Measurements from ENCODE around the gene PPM1M. TPM values are rescaled to one million over a fixed set of nuclear protein-coding genes. Genes with fewer than 3 reads are reported as not detected.
A peak's percentile ranks its signal among the peaks of the same experiment; 100 is the strongest.
"Not testable (repeated sequence)": the region's sequence is repeated elsewhere in the genome, so short reads cannot be mapped to it uniquely, and the experiment has no call there.

The PPM1M gene
- total RNA-seq, 1 experiment from 2014 or later = 7.1 TPM

DNA sequence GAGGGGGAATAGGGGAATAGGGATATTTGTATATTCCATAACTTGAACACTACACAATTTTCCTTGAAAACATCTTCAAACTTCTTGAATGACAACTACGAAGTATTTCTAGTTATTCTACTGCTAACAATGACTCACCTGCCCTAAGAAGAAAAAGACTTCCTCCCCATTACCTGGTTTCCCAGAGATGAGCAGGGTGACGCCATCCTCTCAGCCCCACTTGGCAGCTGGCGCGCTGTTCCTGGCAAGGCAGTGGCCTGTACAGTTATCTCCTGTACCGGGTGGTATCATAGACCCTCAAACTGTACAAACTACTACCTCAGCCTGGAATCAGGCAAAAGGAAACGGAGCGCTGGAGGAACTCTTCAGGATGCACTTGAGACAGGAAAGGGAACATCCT is 22.5 kb downstream of the PPM1M start:
- BruUV-seq (replicated peaks) = no TSS peak
- Mint-ChIP-seq H3K27me3 (ENCODE audit: unreplicated experiment) (no peaks in the 10 kb centered on the region), H3K9me3 (ENCODE audit: low read depth, unreplicated experiment) (no peaks in the 10 kb centered on the region), H3K4me1 (ENCODE audit: low read depth, unreplicated experiment) (peaks cover 42% of the 10 kb centered on the region), H3K4me3 (ENCODE audit: low read depth, unreplicated experiment) (no peak overlapping the region), H3K36me3 (ENCODE audit: insufficient read depth, unreplicated experiment) (peaks cover 77% of the 10 kb centered on the region), H3K27ac (ENCODE audit: unreplicated experiment) (peak overlapping the region; percentile 34)
- intact Hi-C loops (cut with micrococcal nuclease; ENCODE audit: unreplicated experiment) = no loop called here
- DNase-seq = no peak
- no peak for TF ChIP-seq CTCF (IDR thresholded peaks at IDR 0.05; ENCODE audit: unreplicated experiment)
- CTCF ChIA-PET = no interaction called here

DNA sequence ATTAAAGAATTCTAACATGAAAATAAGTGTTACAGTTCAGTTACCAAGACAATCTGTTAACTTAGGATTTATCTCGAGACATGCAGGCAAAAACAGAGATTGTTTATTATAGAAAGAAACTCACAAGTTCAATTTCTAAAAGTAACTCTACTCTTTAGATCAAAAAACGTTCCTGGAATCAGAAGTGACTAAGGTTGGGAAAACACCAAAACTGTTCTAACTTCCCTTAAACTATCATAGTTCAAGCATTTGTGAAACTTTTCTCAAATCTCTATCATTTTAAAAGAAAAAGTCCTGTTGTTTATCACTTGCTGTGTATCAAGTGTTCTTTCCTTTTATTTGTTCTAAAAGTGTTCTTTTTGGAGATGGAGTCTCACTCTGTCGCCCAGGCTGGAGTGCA is 24.2 kb downstream of the PPM1M start:
- Mint-ChIP-seq H3K27ac (ENCODE audit: unreplicated experiment) (no peak overlapping the region), H3K9me3 (ENCODE audit: low read depth, unreplicated experiment) (no peaks in the 10 kb centered on the region), H3K4me1 (ENCODE audit: low read depth, unreplicated experiment) (peaks cover 34% of the 10 kb centered on the region), H3K36me3 (ENCODE audit: insufficient read depth, unreplicated experiment) (peaks cover 74% of the 10 kb centered on the region), H3K4me3 (ENCODE audit: low read depth, unreplicated experiment) (no peak overlapping the region), H3K27me3 (ENCODE audit: unreplicated experiment) (no peaks in the 10 kb centered on the region)
- DNase-seq = no peak
- intact Hi-C loops (cut with micrococcal nuclease; ENCODE audit: unreplicated experiment) = no loop called here
- BruUV-seq (replicated peaks) = no TSS peak
- TF ChIP-seq CTCF (IDR thresholded peaks at IDR 0.05; ENCODE audit: unreplicated experiment) = no peak
- CTCF ChIA-PET = no interaction called here

DNA sequence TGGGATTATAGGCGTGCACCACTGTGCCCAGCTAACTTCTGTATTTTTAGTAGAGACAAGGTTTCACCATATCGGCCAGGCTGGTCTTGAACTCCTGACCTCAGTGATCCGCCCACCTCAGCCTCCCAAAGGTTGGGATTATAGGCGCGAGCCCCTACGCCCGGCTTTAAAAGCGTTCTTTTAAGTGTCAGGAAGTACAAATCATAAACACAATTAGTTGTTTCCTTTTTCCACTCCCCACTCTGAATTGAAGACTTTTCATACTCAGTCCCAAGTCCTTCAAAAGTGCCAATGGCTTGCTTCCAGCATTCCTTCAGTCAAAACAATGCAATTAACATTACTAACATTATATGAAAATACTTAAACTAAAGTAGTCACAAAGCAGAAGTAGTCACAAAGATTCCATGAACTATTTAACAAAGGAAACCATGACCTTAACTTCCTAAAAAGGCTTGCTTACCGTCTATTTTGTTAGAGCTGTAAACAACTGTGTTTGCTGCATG is 24.7 kb downstream of the PPM1M start:
- no peak overlapping the region for H3K4me3 Mint-ChIP-seq (ENCODE audit: low read depth, unreplicated experiment)
- TF ChIP-seq CTCF (IDR thresholded peaks at IDR 0.05; ENCODE audit: unreplicated experiment) = no peak
- H3K4me1 Mint-ChIP-seq (ENCODE audit: low read depth, unreplicated experiment) = peaks cover 32% of the 10 kb centered on the region
- CTCF ChIA-PET = no interaction called here
- peaks cover 71% of the 10 kb centered on the region for H3K36me3 Mint-ChIP-seq (ENCODE audit: insufficient read depth, unreplicated experiment)
- intact Hi-C loops (cut with micrococcal nuclease; ENCODE audit: unreplicated experiment) = no loop called here
- H3K27me3 Mint-ChIP-seq (ENCODE audit: unreplicated experiment) = no peaks in the 10 kb centered on the region
- no peak for DNase-seq
- H3K9me3 Mint-ChIP-seq (ENCODE audit: low read depth, unreplicated experiment) = no peaks in the 10 kb centered on the region
- no TSS peak for BruUV-seq (replicated peaks)
- H3K27ac Mint-ChIP-seq (ENCODE audit: unreplicated experiment) = no peak overlapping the region

GRCh38 chr3:52272172-52272571 is 26.6 kb downstream of the PPM1M start:
- CTCF ChIA-PET = interaction anchor here (0.7 kb wide), 1 partner anchor 74 kb away, joined by 3 read pairs; the partner anchor contains the start of gene ALAS1
- peaks cover 41% of the 10 kb centered on the region for H3K4me1 Mint-ChIP-seq (ENCODE audit: low read depth, unreplicated experiment)
- BruUV-seq (replicated peaks); H3K9me3 Mint-ChIP-seq (ENCODE audit: low read depth, unreplicated experiment); intact Hi-C loops (cut with micrococcal nuclease; ENCODE audit: unreplicated experiment); DNase-seq; H3K4me3 Mint-ChIP-seq (ENCODE audit: low read depth, unreplicated experiment); H3K27me3 Mint-ChIP-seq (ENCODE audit: unreplicated experiment); H3K27ac Mint-ChIP-seq (ENCODE audit: unreplicated experiment): not testable (repeated sequence)
- H3K36me3 Mint-ChIP-seq (ENCODE audit: insufficient read depth, unreplicated experiment) = peaks cover 74% of the 10 kb centered on the region

- peaks cover 75% of the 10 kb centered on the region for H3K36me3 Mint-ChIP-seq (ENCODE audit: insufficient read depth, unreplicated experiment)
- no peak overlapping the region for H3K4me3 Mint-ChIP-seq (ENCODE audit: low read depth, unreplicated experiment)
- H3K27me3 Mint-ChIP-seq (ENCODE audit: unreplicated experiment) = no peaks in the 10 kb centered on the region
- H3K27ac Mint-ChIP-seq (ENCODE audit: unreplicated experiment) = no peak overlapping the region
- intact Hi-C loops (cut with micrococcal nuclease; ENCODE audit: unreplicated experiment) = no loop called here
- CTCF ChIA-PET = no interaction called here
- TF ChIP-seq CTCF (IDR thresholded peaks at IDR 0.05; ENCODE audit: unreplicated experiment) = no peak
- no peak for DNase-seq
- H3K4me1 Mint-ChIP-seq (ENCODE audit: low read depth, unreplicated experiment) = peaks cover 37% of the 10 kb centered on the region
- H3K9me3 Mint-ChIP-seq (ENCODE audit: low read depth, unreplicated experiment) = no peaks in the 10 kb centered on the region
- no TSS peak for BruUV-seq (replicated peaks)
These were observed 27.3 kb downstream of the PPM1M start for GRCh38 chr3:52272831-52273230.

DNA sequence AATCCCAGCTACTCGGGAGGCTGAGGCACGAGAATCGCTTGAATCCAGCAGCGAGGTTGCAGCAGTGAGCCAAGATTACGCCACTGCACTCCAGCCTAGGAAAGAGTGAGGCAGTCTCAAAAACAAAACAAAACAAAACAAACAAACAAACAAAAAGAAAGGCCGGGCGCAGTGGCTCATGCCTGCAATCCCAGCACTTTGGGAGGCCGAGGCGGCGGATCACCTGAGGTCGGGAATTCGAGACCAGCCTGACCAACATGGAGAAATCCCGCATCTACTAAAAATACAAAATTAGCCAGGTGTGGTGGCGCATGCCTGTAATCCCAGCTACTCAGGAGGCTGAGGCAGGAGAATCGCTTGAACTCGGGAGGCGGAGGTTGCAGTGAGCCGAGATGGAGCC is 29.2 kb downstream of the PPM1M start:
- intact Hi-C loops (cut with micrococcal nuclease; ENCODE audit: unreplicated experiment) = loop anchor here (5.0 kb wide), 1 partner anchor 37 kb away; the partner anchor contains the start of gene TWF2
- H3K27me3 Mint-ChIP-seq (ENCODE audit: unreplicated experiment); H3K9me3 Mint-ChIP-seq (ENCODE audit: low read depth, unreplicated experiment); CTCF ChIA-PET; DNase-seq; H3K27ac Mint-ChIP-seq (ENCODE audit: unreplicated experiment); BruUV-seq (replicated peaks): not testable (repeated sequence)
- Mint-ChIP-seq H3K4me3 (ENCODE audit: low read depth, unreplicated experiment) (peak overlapping the region; percentile 99), H3K4me1 (ENCODE audit: low read depth, unreplicated experiment) (peaks cover 40% of the 10 kb centered on the region), H3K36me3 (ENCODE audit: insufficient read depth, unreplicated experiment) (peaks cover 84% of the 10 kb centered on the region)
